Kidney (tissue), 14 donors: ENCODE results near the gene FOXD2. TPM values are rescaled to one million over a fixed set of nuclear protein-coding genes. Genes with fewer than 3 reads are reported as not detected.

ENCODE experiments used
- DNase-seq, 5 donors: peaks; one replicate each; pipeline ENCODE4 v3.0.0-alpha.2; 2013 to 2020
- FAIRE-seq: peaks from 2 replicates; lab custom pipeline; 2012; peaks lifted over from hg19 to GRCh38; lab: Jason Lieb, UNC
- H3K27ac ChIP-seq, 2 donors: one replicate each; pipeline ENCODE4 v1.7.0; 2013; ENCODE audit warnings: low read depth in 2 of 2, low read length in 2 of 2, inconsistent platforms in 1 of 2
- H3K27me3 ChIP-seq: one replicate; pipeline ENCODE4 v1.7.1; 2013; ENCODE audit warnings: low read length, inconsistent platforms; ENCODE audit not compliant: control insufficient read depth, insufficient read depth
- H3K36me3 ChIP-seq, 3 donors: one replicate each; pipeline versions ENCODE4 v1.7.0 to v1.7.1; 2013; ENCODE audit warnings: low read length in 3 of 3, control low read depth in 1 of 3, inconsistent platforms in 1 of 3; ENCODE audit not compliant: insufficient read depth in 3 of 3, control insufficient read depth in 2 of 3
- H3K4me1 ChIP-seq, 3 donors: one replicate each; pipeline versions ENCODE4 v1.7.0 to v1.7.1; 2013; ENCODE audit warnings: low read length in 3 of 3, inconsistent platforms in 1 of 3, low read depth in 1 of 3; ENCODE audit not compliant: control insufficient read depth in 2 of 3, insufficient read depth in 2 of 3
- H3K4me3 ChIP-seq, 3 donors: one replicate each; pipeline versions ENCODE4 v1.7.0 to v1.8.1; 2013; ENCODE audit warnings: low read length in 3 of 3, control low read depth in 1 of 3, inconsistent platforms in 1 of 3
- H3K9ac ChIP-seq, 3 donors: one replicate each; pipeline versions ENCODE4 v1.7.0 to v1.7.1; 2013; ENCODE audit warnings: low read length in 3 of 3, control low read depth in 1 of 3, inconsistent platforms in 1 of 3
- H3K9me3 ChIP-seq, 3 donors: one replicate each; pipeline versions ENCODE4 v1.7.0 to v1.7.1; 2013; ENCODE audit warnings: low read length in 3 of 3, control low read depth in 1 of 3, inconsistent platforms in 1 of 3; ENCODE audit not compliant: control insufficient read depth in 2 of 3, insufficient read depth in 1 of 3
- CTCF ChIP-seq: IDR thresholded peaks from 3 replicates; pipeline ENCODE4 v1.5.1; 2012; ENCODE audit warnings: mild to moderate bottlenecking, moderate library complexity, borderline replicate concordance; ENCODE audit not compliant: insufficient read depth; ENCODE audit errors: extremely low read depth
- intact Hi-C: fragments of 100-400 bp; cut with DNase I; formaldehyde crosslinking; loops from one replicate; pipeline ENCODE4 v1.11.1; 2022
- polyA plus RNA-seq: library from polyadenylated mRNA; stranded (reverse); fragments of 350-450 nt; fragmentation: Illumina TruSeq; extraction: RNeasy Lipid Tissue Mini Kit (QIAGEN cat#74804); gene quantifications from one replicate; pipeline ENCODE4 v1.2.3, GENCODE V29; 2014; ENCODE audit warnings: low read depth, low replicate concordance; ENCODE audit not compliant: insufficient read depth
- total RNA-seq: library from RNA; stranded (reverse); fragmentation: NEBNext Ultra II Directional; extraction: Animal tissue kit (Norgen Biotek cat#: 25700); gene quantifications from one replicate; pipeline ENCODE4 v1.2.1, GENCODE V29; 2021
- donor health status: control.
- donor health status: control.
- donor health status: control.
- donor health status: control.
- donor health status: control.
- donor health status: DM: yes; HTN: yes; CAD: no.
- donor health status: Normal renal cell carcinoma (clear cell type).

The FOXD2 gene
- total and polyA plus RNA-seq, 2 donors from 2014 or later: 0.82 to 2.3 TPM

- H3K4me1 ChIP-seq: peaks cover 0 to 3% (median 0%) of the 10 kb centered on the region in 3 donors
- no peak overlapping the region for H3K9ac ChIP-seq
- intact Hi-C loops: no loop called here
- TF ChIP-seq CTCF: no peak
- no peak for FAIRE-seq
- DNase-seq: no peak
- no peaks in the 10 kb centered on the region for H3K9me3 ChIP-seq
- H3K27me3 ChIP-seq: no peaks in the 10 kb centered on the region
- no peaks in the 10 kb centered on the region for H3K36me3 ChIP-seq
- no peak overlapping the region for H3K4me3 ChIP-seq
- no peak overlapping the region for H3K27ac ChIP-seq
These were observed 33.3 kb downstream of the FOXD2 start for GRCh38 chr1:47471163-47471562.

GRCh38 chr1:47474278-47475193, 36.7 kb downstream of the FOXD2 start:
- Histone ChIP-seq H3K4me1 (no peaks in the 10 kb centered on the region), H3K27ac (no peak overlapping the region), H3K27me3 (no peaks in the 10 kb centered on the region), H3K4me3 (no peak overlapping the region), H3K9ac (no peak overlapping the region), H3K9me3 (no peaks in the 10 kb centered on the region), H3K36me3 (no peaks in the 10 kb centered on the region)
- DNase-seq (no peak), FAIRE-seq (no peak)
- TF ChIP-seq CTCF: no peak
- intact Hi-C loops: no loop called here

- Histone ChIP-seq H3K9me3 (no peaks in the 10 kb centered on the region), H3K36me3 (no peaks in the 10 kb centered on the region), H3K27me3 (no peaks in the 10 kb centered on the region), H3K27ac (no peak overlapping the region), H3K4me3 (no peak overlapping the region), H3K4me1 (no peaks in the 10 kb centered on the region), H3K9ac (no peak overlapping the region)
- DNase-seq: no peak
- FAIRE-seq: no peak
- intact Hi-C loops: no loop called here
- TF ChIP-seq CTCF: no peak
These were observed 39.8 kb downstream of the FOXD2 start for GRCh38 chr1:47477595-47478080.
